Measurements from ENCODE around the gene MSL1.
A peak's percentile ranks its signal among the peaks of the same experiment; 100 is the strongest.

MSL1 gene

DNA sequence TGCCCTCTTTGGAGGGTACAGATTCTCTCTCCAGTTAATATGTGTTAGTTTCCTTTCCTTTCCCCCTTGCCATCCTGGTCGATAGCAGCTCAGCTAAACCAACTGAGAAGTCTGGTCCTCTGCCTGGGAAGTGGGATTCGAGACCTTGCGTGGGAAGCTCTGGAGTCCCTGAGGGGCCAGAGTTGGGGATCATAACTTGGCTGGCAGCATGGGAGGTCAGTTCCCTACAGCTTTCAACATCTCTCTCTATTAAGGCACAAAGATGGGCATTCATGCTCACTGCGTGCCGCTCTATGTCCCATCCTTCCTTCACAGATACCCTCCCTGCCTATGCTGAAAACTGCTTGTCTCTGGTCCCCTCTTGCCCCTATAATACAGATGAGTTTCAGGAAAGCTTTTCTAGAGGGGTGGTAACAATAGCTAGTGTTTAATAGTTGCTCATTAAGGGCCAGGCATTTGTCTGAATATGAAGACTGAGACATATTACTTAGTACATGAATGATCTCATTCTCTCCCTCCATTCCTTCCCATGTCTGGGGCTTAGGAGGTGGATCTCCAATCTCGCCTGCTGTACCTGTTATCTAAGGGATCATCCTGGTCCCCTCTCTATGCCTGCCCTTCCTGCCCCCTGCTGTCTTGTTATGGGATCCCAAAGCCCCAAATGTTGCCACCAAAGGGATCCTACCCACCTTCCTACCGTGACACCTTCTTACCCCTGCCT lies 48.2 kb upstream of the MSL1 start:
- DNase-seq (ENCODE audit: low spot score), result no peak

DNA sequence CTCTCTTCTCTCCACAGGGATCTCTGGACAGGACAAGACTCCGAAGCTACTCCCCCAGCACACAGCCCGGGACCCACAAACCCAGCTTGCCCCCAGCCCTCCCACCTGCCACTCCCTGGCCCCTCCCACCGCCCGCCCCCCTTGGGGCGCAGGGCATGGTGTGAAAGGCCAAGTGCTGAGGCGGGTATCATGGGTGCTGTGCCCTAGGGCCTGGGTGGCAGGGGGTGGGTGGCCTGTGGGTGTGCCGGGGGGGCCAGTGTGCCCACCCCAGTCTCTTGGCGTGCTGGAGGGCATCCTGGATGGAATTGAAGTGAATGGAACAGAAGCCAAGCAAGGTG lies 47.6 kb upstream of the MSL1 start:
- Histone ChIP-seq H4K91ac (ENCODE audit: low read depth, low read length, poor library complexity) (no peak overlapping the region), H3K14ac (ENCODE audit: low read length) (no peak overlapping the region), H3K27me3 (ENCODE audit: control insufficient read depth in 3 of 3, insufficient read depth in 3 of 3, low read depth in 1 of 3, low read length in 3 of 3) (no peaks in the 10 kb centered on the region), H3K27ac (replicated peaks; ENCODE audit: low read length) (no peak overlapping the region), H3K4me1 (ENCODE audit: control insufficient read depth in 2 of 2, insufficient read depth in 1 of 2, low read depth in 1 of 2, low read length in 2 of 2) (peaks cover 39 to 40% of the 10 kb centered on the region in 2 donors), H2BK15ac (ENCODE audit: low read length) (no peak overlapping the region), H2AFZ (ENCODE audit: low read length) (no peak overlapping the region), H2BK120ac (ENCODE audit: low read depth, low read length) (no peak overlapping the region), H2BK12ac (ENCODE audit: low read length) (no peak overlapping the region), H3K9me3 (replicated peaks in 1 of 2; ENCODE audit: control insufficient read depth in 2 of 2, insufficient read depth in 1 of 2, low read depth in 1 of 2, low read length in 2 of 2) (no peaks in the 10 kb centered on the region), H3K9ac (ENCODE audit: low read depth, low read length, poor library complexity) (no peak overlapping the region), H3K23ac (ENCODE audit: low read depth, low read length, poor library complexity) (no peak overlapping the region), H2AK5ac (ENCODE audit: low read depth, low read length) (no peak overlapping the region), H2BK5ac (ENCODE audit: low read length) (no peak overlapping the region), H3K18ac (ENCODE audit: low read length) (no peak overlapping the region), H3K79me1 (ENCODE audit: low read depth, low read length) (no peaks in the 10 kb centered on the region), H3K36me3 (replicated peaks in 1 of 2; ENCODE audit: control insufficient read depth in 2 of 2, insufficient read depth in 2 of 2, low read length in 2 of 2) (peaks cover 0 to 9% of the 10 kb centered on the region in 2 donors), H4K8ac (ENCODE audit: low read depth, low read length) (no peak overlapping the region), H3K4me2 (ENCODE audit: insufficient read depth, low read length, poor library complexity, severe bottlenecking) (no peak overlapping the region), H3K4me3 (ENCODE audit: low read length in 2 of 2) (no peak overlapping the region), H3K4ac (ENCODE audit: low read length) (no peak overlapping the region)
- no CpG with 5 or more reads among the region's 8 CpGs for WGBS, 2 donors (ENCODE audit: extremely low coverage in 2 of 2, insufficient read length in 2 of 2, insufficient replicate concordance in 1 of 2)
- no peak for DNase-seq (ENCODE audit: low spot score)

More for the DNA sequence above, 48.2 kb upstream of the MSL1 start:
- Histone ChIP-seq H3K27ac (replicated peaks; ENCODE audit: low read length) (no peak overlapping the region), H3K14ac (ENCODE audit: low read length) (no peak overlapping the region), H2BK15ac (ENCODE audit: low read length) (no peak overlapping the region), H2AFZ (ENCODE audit: low read length) (no peak overlapping the region), H3K4me3 (ENCODE audit: low read length in 2 of 2) (no peak overlapping the region), H3K36me3 (replicated peaks in 1 of 2; ENCODE audit: control insufficient read depth in 2 of 2, insufficient read depth in 2 of 2, low read length in 2 of 2) (peaks cover 0 to 9% of the 10 kb centered on the region in 2 donors), H3K4me1 (ENCODE audit: control insufficient read depth in 2 of 2, insufficient read depth in 1 of 2, low read depth in 1 of 2, low read length in 2 of 2) (peaks cover 43 to 45% of the 10 kb centered on the region in 2 donors), H2BK5ac (ENCODE audit: low read length) (no peak overlapping the region), H2BK120ac (ENCODE audit: low read depth, low read length) (no peak overlapping the region), H3K79me1 (ENCODE audit: low read depth, low read length) (no peaks in the 10 kb centered on the region), H3K18ac (ENCODE audit: low read length) (no peak overlapping the region), H3K4me2 (ENCODE audit: insufficient read depth, low read length, poor library complexity, severe bottlenecking) (no peak overlapping the region), H3K9ac (ENCODE audit: low read depth, low read length, poor library complexity) (no peak overlapping the region), H2BK12ac (ENCODE audit: low read length) (no peak overlapping the region), H3K27me3 (ENCODE audit: control insufficient read depth in 3 of 3, insufficient read depth in 3 of 3, low read depth in 1 of 3, low read length in 3 of 3) (no peaks in the 10 kb centered on the region), H4K8ac (ENCODE audit: low read depth, low read length) (no peak overlapping the region), H3K4ac (ENCODE audit: low read length) (no peak overlapping the region), H3K23ac (ENCODE audit: low read depth, low read length, poor library complexity) (no peak overlapping the region), H2AK5ac (ENCODE audit: low read depth, low read length) (no peak overlapping the region), H3K9me3 (replicated peaks in 1 of 2; ENCODE audit: control insufficient read depth in 2 of 2, insufficient read depth in 1 of 2, low read depth in 1 of 2, low read length in 2 of 2) (no peaks in the 10 kb centered on the region), H4K91ac (ENCODE audit: low read depth, low read length, poor library complexity) (no peak overlapping the region)
- WGBS, 2 donors (ENCODE audit: extremely low coverage in 2 of 2, insufficient read length in 2 of 2, insufficient replicate concordance in 1 of 2), result no CpG with 5 or more reads among the region's 7 CpGs

DNA sequence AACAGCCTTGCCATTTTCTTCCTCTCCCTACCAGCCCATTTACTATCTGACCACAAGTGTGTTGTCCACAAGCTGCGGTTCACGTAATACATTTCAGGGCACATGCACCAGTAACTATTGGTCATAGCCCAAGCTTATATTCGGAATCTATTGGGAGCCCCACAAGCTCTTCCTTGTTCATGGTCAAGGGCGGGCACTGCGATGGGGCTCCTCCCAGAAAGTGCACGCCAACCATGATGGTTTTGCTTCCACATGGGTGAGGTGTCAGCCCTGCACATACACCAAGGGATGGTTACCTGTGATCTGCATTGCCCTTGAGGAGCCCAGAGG lies 46.9 kb upstream of the MSL1 start:
- no peak overlapping the region for H3K27ac ChIP-seq (replicated peaks; ENCODE audit: low read length)
- no peak for DNase-seq (ENCODE audit: low spot score)

DNA sequence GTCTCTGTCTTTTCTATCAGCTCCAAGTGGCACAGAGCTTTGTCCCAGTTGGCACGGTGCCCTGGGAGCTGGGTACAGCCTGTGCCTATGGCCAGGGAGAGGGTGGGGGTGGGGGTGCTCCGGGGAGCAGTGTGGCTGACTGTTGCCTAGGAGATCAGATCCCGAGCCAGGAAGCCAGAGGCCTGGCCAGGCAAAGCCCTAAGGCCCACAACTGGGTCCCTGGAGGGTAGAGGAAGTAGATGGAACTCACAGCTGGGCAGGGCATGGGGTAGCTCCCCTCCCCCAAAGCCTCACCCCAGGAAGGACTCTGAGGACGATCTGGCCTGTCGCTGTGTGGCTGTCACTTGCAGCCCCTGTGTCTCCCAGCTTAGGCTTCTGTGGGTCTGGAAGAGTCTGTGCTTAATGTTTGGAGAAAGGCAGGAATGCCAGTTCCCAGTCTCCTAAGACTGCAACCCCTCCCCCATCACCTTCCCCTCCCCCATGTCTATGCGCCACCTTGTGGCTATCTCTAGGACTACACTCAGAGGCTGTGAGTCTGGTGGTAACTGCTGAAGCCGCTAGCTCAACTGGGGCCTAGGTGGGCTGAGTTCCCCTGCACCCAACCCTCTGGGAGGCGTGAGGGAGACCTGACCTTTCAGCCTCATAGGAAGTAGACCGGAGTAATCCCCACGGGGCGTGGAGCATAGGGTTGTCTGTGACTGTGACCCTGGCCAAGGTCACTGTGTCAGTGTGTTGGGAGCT lies 46.4 kb upstream of the MSL1 start:
- Histone ChIP-seq H2BK12ac (ENCODE audit: low read length) (peak overlapping the region; percentile 64), H2AK5ac (ENCODE audit: low read depth, low read length) (peak overlapping the region; percentile 61), H3K18ac (ENCODE audit: low read length) (peak overlapping the region; percentile 89), H3K9me3 (replicated peaks in 1 of 2; ENCODE audit: control insufficient read depth in 2 of 2, insufficient read depth in 1 of 2, low read depth in 1 of 2, low read length in 2 of 2) (no peaks in the 10 kb centered on the region), H3K36me3 (replicated peaks in 1 of 2; ENCODE audit: control insufficient read depth in 2 of 2, insufficient read depth in 2 of 2, low read length in 2 of 2) (peaks cover 0 to 9% of the 10 kb centered on the region in 2 donors), H3K4me2 (ENCODE audit: insufficient read depth, low read length, poor library complexity, severe bottlenecking) (no peak overlapping the region), H2BK5ac (ENCODE audit: low read length) (peak overlapping the region; percentile 49), H3K79me1 (ENCODE audit: low read depth, low read length) (no peaks in the 10 kb centered on the region), H3K27ac (replicated peaks; ENCODE audit: low read length) (peak overlapping the region; percentile 24), H3K4me1 (ENCODE audit: control insufficient read depth in 2 of 2, insufficient read depth in 1 of 2, low read depth in 1 of 2, low read length in 2 of 2) (peaks cover 28 to 29% of the 10 kb centered on the region in 2 donors), H3K23ac (ENCODE audit: low read depth, low read length, poor library complexity) (no peak overlapping the region), H4K8ac (ENCODE audit: low read depth, low read length) (no peak overlapping the region), H3K9ac (ENCODE audit: low read depth, low read length, poor library complexity) (peak overlapping the region; percentile 56), H3K27me3 (ENCODE audit: control insufficient read depth in 3 of 3, insufficient read depth in 3 of 3, low read depth in 1 of 3, low read length in 3 of 3) (no peaks in the 10 kb centered on the region), H3K14ac (ENCODE audit: low read length) (peak overlapping the region; percentile 86), H2BK15ac (ENCODE audit: low read length) (peak overlapping the region; percentile 28), H3K4ac (ENCODE audit: low read length) (no peak overlapping the region), H4K91ac (ENCODE audit: low read depth, low read length, poor library complexity) (no peak overlapping the region), H2AFZ (ENCODE audit: low read length) (no peak overlapping the region), H3K4me3 (ENCODE audit: low read length in 2 of 2) (no peak overlapping the region), H2BK120ac (ENCODE audit: low read depth, low read length) (no peak overlapping the region)
- DNase-seq (ENCODE audit: low spot score), result peak; percentile 84
- no CpG with 5 or more reads among the region's 11 CpGs for WGBS, 2 donors (ENCODE audit: extremely low coverage in 2 of 2, insufficient read length in 2 of 2, insufficient replicate concordance in 1 of 2)

More for the DNA sequence above, 46.9 kb upstream of the MSL1 start:
- no peak overlapping the region for H2BK120ac ChIP-seq (ENCODE audit: low read depth, low read length)
- no peak overlapping the region for H3K4me3 ChIP-seq (ENCODE audit: low read length in 2 of 2)
- H4K91ac ChIP-seq (ENCODE audit: low read depth, low read length, poor library complexity), result no peak overlapping the region
- H2BK5ac ChIP-seq (ENCODE audit: low read length), result no peak overlapping the region
- H2AFZ ChIP-seq (ENCODE audit: low read length), result no peak overlapping the region
- H3K9me3 ChIP-seq (replicated peaks in 1 of 2; ENCODE audit: control insufficient read depth in 2 of 2, insufficient read depth in 1 of 2, low read depth in 1 of 2, low read length in 2 of 2), result no peaks in the 10 kb centered on the region
- H3K27me3 ChIP-seq (ENCODE audit: control insufficient read depth in 3 of 3, insufficient read depth in 3 of 3, low read depth in 1 of 3, low read length in 3 of 3), result no peaks in the 10 kb centered on the region
- H4K8ac ChIP-seq (ENCODE audit: low read depth, low read length), result no peak overlapping the region
- H3K36me3 ChIP-seq (replicated peaks in 1 of 2; ENCODE audit: control insufficient read depth in 2 of 2, insufficient read depth in 2 of 2, low read length in 2 of 2), result peaks cover 0 to 9% of the 10 kb centered on the region in 2 donors
- WGBS, 2 donors (ENCODE audit: extremely low coverage in 2 of 2, insufficient read length in 2 of 2, insufficient replicate concordance in 1 of 2), result no CpG with 5 or more reads among the region's 6 CpGs
- H2AK5ac ChIP-seq (ENCODE audit: low read depth, low read length), result peak overlapping the region; percentile 61
- no peak overlapping the region for H3K14ac ChIP-seq (ENCODE audit: low read length)
- no peak overlapping the region for H3K4me2 ChIP-seq (ENCODE audit: insufficient read depth, low read length, poor library complexity, severe bottlenecking)
- no peaks in the 10 kb centered on the region for H3K79me1 ChIP-seq (ENCODE audit: low read depth, low read length)
- no peak overlapping the region for H3K23ac ChIP-seq (ENCODE audit: low read depth, low read length, poor library complexity)
- H3K4me1 ChIP-seq (ENCODE audit: control insufficient read depth in 2 of 2, insufficient read depth in 1 of 2, low read depth in 1 of 2, low read length in 2 of 2), result peaks cover 33 to 34% of the 10 kb centered on the region in 2 donors
- H3K4ac ChIP-seq (ENCODE audit: low read length), result no peak overlapping the region
- H3K18ac ChIP-seq (ENCODE audit: low read length), result no peak overlapping the region
- H3K9ac ChIP-seq (ENCODE audit: low read depth, low read length, poor library complexity), result no peak overlapping the region
- H2BK12ac ChIP-seq (ENCODE audit: low read length), result no peak overlapping the region
- H2BK15ac ChIP-seq (ENCODE audit: low read length), result peak overlapping the region; percentile 10

Data from neuronal stem cell (in vitro differentiated cells).